Right lobe of liver (tissue), 6 donors: Measurements from ENCODE around the gene DLG1. TPM values are rescaled to one million over a fixed set of nuclear protein-coding genes. Genes with fewer than 3 reads are reported as not detected.

Source experiments
- ATAC-seq, 4 donors: fragments of 200-7000 bp; cut with Tn5 transposase; one replicate each; pipeline ENCODE4 v1.9.1; 2020; ENCODE audit warnings: mild to moderate bottlenecking in 4 of 4, moderate library complexity in 4 of 4
- DNase-seq, 3 donors: peaks; one replicate each; pipeline ENCODE4 v3.0.0-alpha.2; 2020
- H3K27ac ChIP-seq, 3 donors: fragments of 200-600 bp; one replicate each; pipeline ENCODE4 v1.8.0; 2022
- H3K27me3 ChIP-seq, 2 donors: fragments of 200-600 bp; one replicate each; pipeline ENCODE4 v1.8.0; 2022
- H3K36me3 ChIP-seq, 4 donors: fragments of 200-600 bp; sonication (generic) in 1 of 4; one replicate each; pipeline versions ENCODE4 v1.5.1 to v1.8.0; 2017 to 2022; ENCODE audit warnings: control low read depth in 1 of 4
- H3K4me1 ChIP-seq, 4 donors: fragments of 200-600 bp; sonication (generic) in 1 of 4; one replicate each; pipeline versions ENCODE4 v1.5.1 to v1.8.0; 2017 to 2022; ENCODE audit warnings: control low read depth in 1 of 4
- H3K4me3 ChIP-seq, 3 donors: fragments of 200-600 bp; one replicate each; pipeline ENCODE4 v1.8.0; 2022
- H3K9me3 ChIP-seq, 4 donors: fragments of 200-600 bp; sonication (generic) in 1 of 4; one replicate each; pipeline versions ENCODE4 v1.5.1 to v1.8.0; 2017 to 2022; ENCODE audit warnings: control low read depth in 1 of 4
- POLR2A ChIP-seq: fragments of 450-650 bp; IDR thresholded peaks from one replicate; pipeline ENCODE4 v1.6.1; 2017; ENCODE audit warnings: antibody characterized with exemption, mild to moderate bottlenecking
- WGBS: methylation state at CpG from one replicate; pipeline ENCODE4 v1.1.6; 2018; ENCODE audit warnings: low coverage, low lambda C conversion rate; ENCODE audit not compliant: insufficient coverage; ENCODE audit errors: missing lambda C conversion rate; 5-methylcytosine and 5-hydroxymethylcytosine counted together
- intact Hi-C, 2 donors: fragments of 100-400 bp; cut with DNase I; formaldehyde crosslinking; loops; one replicate each; pipeline versions ENCODE4 v1.11.2 to v1.14.1; 2022
- total RNA-seq, 6 experiments: library from RNA; depleted of rRNA in 2 of 6; stranded (reverse); fragments of >200 nt in 2 of 6; fragmentation: NEBNext Ultra II Directional in 3 of 6; extraction: Animal tissue kit (Norgen Biotek cat#: 25700) in 3 of 6; gene quantifications; one replicate each; pipeline versions ENCODE4 v1.1.0 to v1.2.4, GENCODE V29; 2016 to 2023
- TF ChIP-seq, protein P1 (sequence below), 4 donors: fragments of 200-600 bp in 3 of 4; fragments of 450-650 bp in 1 of 4; IDR thresholded peaks; one replicate each; pipeline versions ENCODE4 v1.5.1 to v1.8.0; 2016 to 2022; ENCODE audit warnings: antibody characterized with exemption in 4 of 4, mild to moderate bottlenecking in 2 of 4
- donor health status: DM: no; HTN: yes; CAD: no.
- donor health status: DM: no; HTN: no; CAD: no.
- donor health status: DM: no; HTN: no; CAD: no.
- donor health status: DM: no; HTN: yes; CAD: no.
- donor health status: DM: no; HTN: yes; CAD: no.

The DLG1 gene
- total RNA-seq, 6 experiments from 2014 or later, result 36.1 to 50.2 (median 44.2) TPM

DNA sequence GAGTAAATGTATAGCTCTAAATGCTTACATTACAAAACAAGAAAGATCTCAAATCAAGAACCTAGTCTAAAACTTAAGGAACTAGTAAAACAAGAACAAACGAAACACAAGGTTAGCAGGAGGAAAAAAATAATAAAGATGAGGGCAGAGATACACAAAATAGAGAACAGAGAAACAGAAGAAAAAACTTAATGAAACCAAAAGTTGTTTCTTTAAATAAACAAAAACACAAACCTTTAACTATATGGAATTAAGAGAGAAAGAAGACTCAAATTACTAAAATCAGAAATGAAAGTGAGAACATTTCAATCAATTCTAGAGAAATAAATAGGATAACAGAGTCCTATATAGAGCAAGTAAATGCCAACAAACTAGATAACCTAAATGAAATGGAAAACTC, 59.6 kb downstream of the DLG1 start:
- no peaks in the 10 kb centered on the region for H3K27me3 ChIP-seq
- H3K9me3 ChIP-seq, result peaks cover 0 to 14% (median 2%) of the 10 kb centered on the region in 4 donors
- H3K27ac ChIP-seq, result no peak overlapping the region
- no peak for TF ChIP-seq POLR2A
- TF ChIP-seq, protein P1, sequence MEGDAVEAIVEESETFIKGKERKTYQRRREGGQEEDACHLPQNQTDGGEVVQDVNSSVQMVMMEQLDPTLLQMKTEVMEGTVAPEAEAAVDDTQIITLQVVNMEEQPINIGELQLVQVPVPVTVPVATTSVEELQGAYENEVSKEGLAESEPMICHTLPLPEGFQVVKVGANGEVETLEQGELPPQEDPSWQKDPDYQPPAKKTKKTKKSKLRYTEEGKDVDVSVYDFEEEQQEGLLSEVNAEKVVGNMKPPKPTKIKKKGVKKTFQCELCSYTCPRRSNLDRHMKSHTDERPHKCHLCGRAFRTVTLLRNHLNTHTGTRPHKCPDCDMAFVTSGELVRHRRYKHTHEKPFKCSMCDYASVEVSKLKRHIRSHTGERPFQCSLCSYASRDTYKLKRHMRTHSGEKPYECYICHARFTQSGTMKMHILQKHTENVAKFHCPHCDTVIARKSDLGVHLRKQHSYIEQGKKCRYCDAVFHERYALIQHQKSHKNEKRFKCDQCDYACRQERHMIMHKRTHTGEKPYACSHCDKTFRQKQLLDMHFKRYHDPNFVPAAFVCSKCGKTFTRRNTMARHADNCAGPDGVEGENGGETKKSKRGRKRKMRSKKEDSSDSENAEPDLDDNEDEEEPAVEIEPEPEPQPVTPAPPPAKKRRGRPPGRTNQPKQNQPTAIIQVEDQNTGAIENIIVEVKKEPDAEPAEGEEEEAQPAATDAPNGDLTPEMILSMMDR (IDR thresholded peaks at IDR 0.05), result no peak
- intact Hi-C loops, result no loop called here
- DNase-seq, result no peak
- peaks cover 0 to 3% (median 0%) of the 10 kb centered on the region in 4 donors for H3K36me3 ChIP-seq
- peaks cover 0 to 27% (median 9%) of the 10 kb centered on the region in 4 donors for H3K4me1 ChIP-seq
- H3K4me3 ChIP-seq, result no peak overlapping the region
- WGBS, result 40% methylated on average over 1 of the region's 1 CpG
- no peak for ATAC-seq

DNA sequence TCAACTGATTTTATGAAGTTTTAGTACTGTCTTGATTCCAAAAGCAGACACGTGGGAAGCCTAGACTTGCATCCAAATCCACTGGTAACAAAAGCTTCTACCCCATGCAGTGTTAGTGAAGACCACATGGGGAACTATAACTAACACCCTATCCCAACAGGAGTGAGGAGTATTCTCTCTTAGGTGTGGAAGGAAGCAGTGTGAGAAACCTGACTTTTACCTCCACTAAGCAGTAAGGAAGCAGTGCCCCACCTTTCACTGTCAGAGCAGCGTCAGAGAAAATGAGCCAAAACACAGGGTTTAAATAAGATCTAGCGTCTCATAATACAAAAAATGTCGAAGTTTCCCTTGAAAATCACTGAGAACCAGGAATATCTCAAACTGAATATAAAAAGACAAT, 60.5 kb downstream of the DLG1 start:
- TF ChIP-seq POLR2A, result no peak
- TF ChIP-seq, protein P1 (IDR thresholded peaks at IDR 0.05), result no peak
- H3K27ac ChIP-seq, result no peak overlapping the region
- intact Hi-C loops, result no loop called here
- DNase-seq, result no peak
- no peak overlapping the region for H3K4me3 ChIP-seq
- no peaks in the 10 kb centered on the region for H3K27me3 ChIP-seq
- no peak for ATAC-seq
- H3K9me3 ChIP-seq, result peaks cover 0 to 10% (median 2%) of the 10 kb centered on the region in 4 donors
- peaks cover 0 to 27% (median 9%) of the 10 kb centered on the region in 4 donors for H3K4me1 ChIP-seq
- no peaks in the 10 kb centered on the region for H3K36me3 ChIP-seq
- WGBS, result 92% methylated on average over 4 of the region's 4 CpGs

DNA sequence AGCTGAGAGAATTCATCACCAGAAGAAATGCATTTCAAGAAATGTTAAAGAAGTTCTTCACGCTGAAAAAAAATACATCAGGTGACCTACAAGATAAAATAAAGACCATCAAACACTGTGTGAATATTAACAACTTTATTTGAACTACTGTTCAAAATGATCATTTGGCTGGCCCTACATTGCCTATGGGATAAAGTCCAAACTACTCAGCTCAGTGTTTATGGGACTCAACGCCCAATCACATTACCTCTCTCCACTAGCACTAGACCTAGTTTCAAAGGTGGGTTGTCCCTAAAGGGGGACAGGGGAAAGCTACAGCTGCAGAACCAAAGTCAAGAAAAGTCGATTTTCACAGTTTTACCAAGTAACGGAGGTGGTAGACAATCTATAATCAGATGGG, 62.0 kb downstream of the DLG1 start:
- Histone ChIP-seq H3K36me3 (no peaks in the 10 kb centered on the region), H3K27me3 (no peaks in the 10 kb centered on the region), H3K4me1 (peaks cover 0 to 27% (median 9%) of the 10 kb centered on the region in 4 donors), H3K4me3 (peak overlapping the region in 2 of 3 donors; percentile 8 to 15), H3K9me3 (no peaks in the 10 kb centered on the region), H3K27ac (peak overlapping the region in 2 of 3 donors; percentile 43 to 59)
- DNase-seq (peak in 1 of 3 donors; percentile 62), ATAC-seq (peak; percentile 88 to 95 (median 92))
- intact Hi-C loops, result no loop called here
- TF ChIP-seq, protein P1 (IDR thresholded peaks at IDR 0.05), result no peak
- TF ChIP-seq POLR2A, result no peak
- 28% methylated on average over 4 of the region's 4 CpGs for WGBS

DNA sequence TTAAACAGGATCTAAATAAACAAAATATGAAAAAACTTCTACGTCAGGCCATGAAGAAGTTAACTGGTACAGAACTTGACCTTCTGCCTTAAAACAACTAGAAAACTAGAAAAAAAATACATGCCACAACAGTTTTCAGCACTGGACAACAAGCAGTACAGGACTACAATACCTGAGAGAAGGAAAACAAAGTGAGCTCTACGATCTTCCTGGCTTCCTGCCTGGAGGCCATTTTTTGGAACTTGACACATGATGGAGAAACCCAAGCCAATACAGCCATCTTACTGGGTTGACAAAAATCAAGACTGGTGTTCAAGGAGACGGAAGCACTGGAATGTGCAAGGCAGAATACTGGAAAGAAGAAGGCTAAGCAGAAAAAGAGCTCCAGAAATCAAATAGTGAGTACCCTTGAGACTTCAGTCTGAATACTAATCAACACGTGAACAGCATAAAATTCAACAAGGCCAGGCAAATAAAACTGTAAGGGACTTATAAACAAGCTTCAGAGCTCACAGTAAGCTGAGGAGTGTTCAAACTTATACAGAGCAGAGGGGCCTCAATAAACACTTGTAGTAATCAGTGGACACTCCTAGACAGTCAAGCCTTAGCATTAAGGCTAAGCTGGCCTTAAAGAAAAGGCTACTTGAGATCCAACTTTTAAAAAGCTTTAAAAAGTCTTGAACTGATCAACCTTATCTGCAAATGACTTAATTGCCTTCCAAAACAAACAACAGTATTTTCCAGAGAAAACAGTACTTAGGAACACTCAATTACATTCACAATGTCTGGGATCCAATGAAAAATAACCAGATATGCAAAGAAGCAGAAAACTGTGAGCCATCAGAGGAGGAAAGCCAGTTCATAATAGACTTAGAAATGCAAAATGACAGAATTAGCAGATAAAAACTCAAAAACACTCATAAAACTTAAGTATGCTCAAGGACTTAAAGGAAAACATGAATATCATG, 63.2 kb downstream of the DLG1 start:
- TF ChIP-seq POLR2A, result no peak
- TF ChIP-seq, protein P1 (IDR thresholded peaks at IDR 0.05), result no peak
- Histone ChIP-seq H3K4me3 (no peak overlapping the region), H3K27me3 (no peaks in the 10 kb centered on the region), H3K27ac (peak overlapping the region in 2 of 3 donors; percentile 43 to 59), H3K9me3 (no peaks in the 10 kb centered on the region), H3K36me3 (no peaks in the 10 kb centered on the region), H3K4me1 (peaks cover 0 to 31% (median 13%) of the 10 kb centered on the region in 4 donors)
- ATAC-seq (peak; percentile 25 to 49 (median 36)), DNase-seq (peak in 1 of 3 donors; percentile 60)
- 36% methylated on average over 4 of the region's 4 CpGs for WGBS
- intact Hi-C loops, result no loop called here
